HCT116 (cell line): ENCODE results near the gene IL31RA. TPM values are rescaled to one million over a fixed set of nuclear protein-coding genes. Genes with fewer than 3 reads are reported as not detected.

ENCODE experiments used
- ATAC-seq: fragments of 200-7000 bp; cut with Tn5 transposase; 2 replicates; pipeline ENCODE4 v1.9.1; 2020; ENCODE audit warnings: mild to moderate bottlenecking, moderate library complexity
- BruUV-seq: library from RNA; stranded (reverse); fragments of 400-500 nt; replicated peaks from 2 replicates; lab custom pipeline; 2021; lab: Mats Ljungman, UMichigan
- CTCF ChIA-PET: fragments of 300-600 bp; sonication (Branson Sonifier 250); formaldehyde crosslinking; loops from one replicate; lab custom pipeline; 2021; ENCODE audit warnings: antibody characterized with exemption; lab: Charles Lee
- POLR2A ChIA-PET: fragments of 300-600, 350-600 bp; sonication (Branson Sonifier 250); formaldehyde crosslinking; loops from one replicate; lab custom pipeline; 2021; ENCODE audit warnings: antibody characterized with exemption; lab: Charles Lee
- RAD21 ChIA-PET, 2 experiments: fragments of 300-600 bp; sonication (Branson Sonifier 250); formaldehyde crosslinking; loops; one replicate each; lab custom pipeline; 2023; ENCODE audit warnings: low total read pairs in 2 of 2; ENCODE audit not compliant: uncharacterized antibody in 2 of 2, unreplicated experiment in 2 of 2, low non-redundant PET in 1 of 2; lab: Charles Lee
- DNase-seq: peaks from one replicate; pipeline ENCODE4 v3.0.0-alpha.2; 2010; ENCODE audit warnings: low read depth, low spot score
- H2AFZ ChIP-seq: fragments of 200-600 bp; shearing (Covaris generic), sonication (generic); 2 replicates; pipeline ENCODE4 v1.6.1; 2017; ENCODE audit warnings: low read depth, mixed run types, mixed read lengths, antibody characterized with exemption, low read length; ENCODE audit not compliant: poor library complexity, severe bottlenecking
- H3K27ac ChIP-seq: 2 replicates; pipeline ENCODE4 v1.5.1; 2012; ENCODE audit warnings: low read depth, low read length
- H3K27me3 ChIP-seq: fragments of 200-600 bp; sonication (generic); 2 replicates; pipeline ENCODE4 v1.6.1; 2016; ENCODE audit warnings: mixed run types, low read length, mixed read lengths; ENCODE audit not compliant: insufficient read depth
- H3K36me3 ChIP-seq, 2 experiments: fragments of 200-500 bp in 1 of 2; fragments of 200-600 bp in 1 of 2; sonication (Bioruptor generic) in 1 of 2; sonication (generic) in 1 of 2; 2 replicates each; pipeline versions ENCODE4 v1.5.1 to v1.6.1; 2014 to 2016; ENCODE audit warnings: low read length in 2 of 2, inconsistent platforms in 1 of 2, mixed read lengths in 1 of 2, mixed run types in 1 of 2; ENCODE audit not compliant: insufficient read depth in 2 of 2, control insufficient read depth in 1 of 2
- H3K4me1 ChIP-seq, 2 experiments: fragments of 200-600 bp in 1 of 2; sonication (generic) in 1 of 2; 2 replicates each; pipeline versions ENCODE4 v1.5.1 to v1.6.1; 2012 to 2017; ENCODE audit warnings: low read length in 2 of 2, inconsistent platforms in 1 of 2, mild to moderate bottlenecking in 1 of 2, mixed read lengths in 1 of 2, mixed run types in 1 of 2, moderate library complexity in 1 of 2; ENCODE audit not compliant: insufficient read depth in 2 of 2, control insufficient read depth in 1 of 2
- H3K4me2 ChIP-seq: fragments of 200-600 bp; sonication (generic); 2 replicates; pipeline ENCODE4 v1.6.1; 2017; ENCODE audit warnings: mixed run types, low read length, mixed read lengths
- H3K4me3 ChIP-seq, 2 experiments: fragments of 200-600 bp in 1 of 2; sonication (generic) in 1 of 2; replicated peaks in 1 of 2; 2 replicates each; pipeline ENCODE4 v1.5.1; 2011 to 2016; ENCODE audit warnings: low read length in 2 of 2, control low read depth in 1 of 2, low read depth in 1 of 2, mild to moderate bottlenecking in 1 of 2, mixed read lengths in 1 of 2, mixed run types in 1 of 2
- H3K79me2 ChIP-seq: fragments of 200-600 bp; sonication (generic); 2 replicates; pipeline ENCODE4 v1.6.1; 2017; ENCODE audit warnings: mild to moderate bottlenecking, mixed run types, low read length, moderate library complexity, mixed read lengths; ENCODE audit not compliant: insufficient read depth
- H3K9ac ChIP-seq: fragments of 200-600 bp; sonication (generic); 2 replicates; pipeline ENCODE4 v1.6.1; 2016; ENCODE audit warnings: low read length, mixed read lengths
- H3K9me2 ChIP-seq: fragments of 200-600 bp; sonication (generic), shearing (Covaris generic); 2 replicates; pipeline ENCODE4 v1.6.1; 2017; ENCODE audit warnings: mixed run types, mild to moderate bottlenecking, moderate library complexity; ENCODE audit not compliant: insufficient read depth
- H3K9me3 ChIP-seq, 2 experiments: fragments of 200-500 bp in 1 of 2; fragments of 200-600 bp in 1 of 2; sonication (Bioruptor generic) in 1 of 2; sonication (generic) in 1 of 2; 2 replicates each; pipeline ENCODE4 v1.6.1; 2014 to 2017; ENCODE audit warnings: low read length in 2 of 2, mixed read lengths in 2 of 2, inconsistent platforms in 1 of 2, low read depth in 1 of 2, mild to moderate bottlenecking in 1 of 2, mixed run types in 1 of 2, moderate library complexity in 1 of 2; ENCODE audit not compliant: control insufficient read depth in 1 of 2, insufficient read depth in 1 of 2
- H4K20me1 ChIP-seq: fragments of 200-600 bp; sonication (generic), shearing (Covaris generic); 2 replicates; pipeline ENCODE4 v1.6.1; 2017; ENCODE audit warnings: mixed run types, mild to moderate bottlenecking, moderate library complexity; ENCODE audit not compliant: insufficient read depth
- CBX3 ChIP-seq: IDR thresholded peaks from 2 replicates; pipeline ENCODE4 v1.6.1; 2012; ENCODE audit warnings: low read depth
- CEBPB ChIP-seq: IDR thresholded peaks from 2 replicates; pipeline ENCODE4 v1.6.1; 2012; ENCODE audit warnings: low read depth
- ELF1 ChIP-seq: IDR thresholded peaks from 2 replicates; pipeline ENCODE4 v1.6.1; 2012; ENCODE audit warnings: low read depth, borderline replicate concordance
- EZH2phosphoT487 ChIP-seq: fragments of 200-600 bp; IDR thresholded peaks from 2 replicates; pipeline ENCODE4 v1.6.1; 2018; ENCODE audit warnings: antibody characterized with exemption, borderline replicate concordance
- POLR2A ChIP-seq: IDR thresholded peaks from 2 replicates; pipeline ENCODE4 v1.7.0; 2011; ENCODE audit warnings: borderline replicate concordance; ENCODE audit not compliant: insufficient read depth, insufficient read length; ENCODE audit errors: extremely low read depth
- POLR2AphosphoS5 ChIP-seq: IDR thresholded peaks from 2 replicates; pipeline ENCODE4 v1.6.1; 2011; ENCODE audit warnings: mild to moderate bottlenecking, low read depth, low read length, moderate library complexity
- RAD21 ChIP-seq: IDR thresholded peaks from 2 replicates; pipeline ENCODE4 v1.6.1; 2012; ENCODE audit warnings: low read depth, mild to moderate bottlenecking
- SIN3A ChIP-seq: IDR thresholded peaks from 2 replicates; pipeline ENCODE4 v1.6.1; 2012; ENCODE audit warnings: low read depth
- SRF ChIP-seq: IDR thresholded peaks from 2 replicates; pipeline ENCODE4 v1.6.1; 2012; ENCODE audit warnings: low read depth
- TCF7L2 ChIP-seq: IDR thresholded peaks from 2 replicates; pipeline ENCODE4 v1.7.0; 2011; ENCODE audit warnings: borderline replicate concordance, inconsistent platforms; ENCODE audit not compliant: insufficient read depth, insufficient read length; ENCODE audit errors: extremely low read depth
- YY1 ChIP-seq: IDR thresholded peaks from 2 replicates; pipeline ENCODE4 v1.6.1; 2011; ENCODE audit warnings: low read length, low read depth, moderate library complexity, mild to moderate bottlenecking; ENCODE audit not compliant: insufficient replicate concordance; ENCODE audit errors: extremely low read depth
- intact Hi-C: fragments of 100-400 bp; cut with micrococcal nuclease; formaldehyde crosslinking; loops from 2 replicates; pipeline ENCODE4 v1.10.0; 2022
- total RNA-seq: library from RNA; stranded (reverse); gene quantifications from one replicate; pipeline ENCODE4 v1.2.1, GENCODE V29; 2021; ENCODE audit not compliant: unreplicated experiment
- TF ChIP-seq, protein P1 (sequence below): IDR thresholded peaks from 2 replicates; pipeline ENCODE4 v1.6.1; 2012; ENCODE audit warnings: low read depth
- TF ChIP-seq, protein P2 (sequence below): IDR thresholded peaks from 2 replicates; pipeline ENCODE4 v1.6.1; 2012
- TF ChIP-seq, protein P3 (sequence below), 3 experiments: fragments of 200-600 bp in 1 of 3; sonication (generic) in 1 of 3; IDR thresholded peaks in 2 of 3; conservative IDR thresholded peaks in 1 of 3; 2 replicates each; pipeline ENCODE4 v1.5.1; 2012 to 2017; ENCODE audit warnings: low read depth in 2 of 3, low read length in 2 of 3, antibody characterized with exemption in 1 of 3, borderline replicate concordance in 1 of 3, control low read depth in 1 of 3, mild to moderate bottlenecking in 1 of 3, mixed read lengths in 1 of 3, mixed run types in 1 of 3, moderate library complexity in 1 of 3; ENCODE audit not compliant: insufficient read depth in 1 of 3
- TF ChIP-seq, protein P4 (sequence below): IDR thresholded peaks from 2 replicates; pipeline ENCODE4 v1.6.1; 2011; ENCODE audit warnings: mild to moderate bottlenecking, low read length, moderate library complexity; ENCODE audit not compliant: insufficient replicate concordance; ENCODE audit errors: extremely low read depth
- TF ChIP-seq, protein P5 (sequence below): IDR thresholded peaks from 2 replicates; pipeline ENCODE4 v1.6.1; 2012

Gene IL31RA
- total RNA-seq, 1 experiment from 2014 or later, result 0.59 TPM

DNA sequence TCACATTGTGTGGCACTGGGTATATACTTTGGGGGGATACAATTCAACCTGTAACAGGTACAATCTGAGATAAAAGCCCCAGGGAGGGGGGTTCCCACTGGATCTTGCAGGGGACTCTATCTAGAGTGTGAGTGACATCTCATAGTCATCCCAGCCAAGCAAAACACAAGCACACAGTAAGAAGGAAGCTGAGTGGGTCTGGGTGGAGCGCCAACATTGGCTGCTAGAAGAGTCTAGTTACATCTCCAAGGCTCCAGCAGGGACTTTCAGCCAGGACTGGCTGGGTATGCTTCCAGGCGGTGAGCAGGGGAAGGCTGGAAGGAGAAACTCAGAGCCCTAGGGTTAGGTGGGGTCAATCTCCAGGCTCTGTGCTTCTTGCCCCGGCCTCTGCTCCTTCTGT is 53.0 kb downstream of the IL31RA start:
- Histone ChIP-seq H3K27ac (no peak overlapping the region), H3K4me1 (peaks cover 0 to 14% of the 10 kb centered on the region in 2 experiments; a peak in 2 of 4 replicates), H3K4me3 (no peak overlapping the region), H4K20me1 (no peaks in the 10 kb centered on the region), H3K4me2 (no peak overlapping the region), H3K9me2 (no peaks in the 10 kb centered on the region), H2AFZ (no peak overlapping the region), H3K9ac (no peak overlapping the region), H3K36me3 (no peaks in the 10 kb centered on the region), H3K79me2 (no peaks in the 10 kb centered on the region), H3K27me3 (no peaks in the 10 kb centered on the region), H3K9me3 (no peaks in the 10 kb centered on the region)
- CTCF ChIA-PET, result no interaction called here
- TF ChIP-seq YY1, result no peak
- TF ChIP-seq SIN3A, result no peak
- no peak for TF ChIP-seq TCF7L2
- TF ChIP-seq CBX3, result no peak
- no peak for TF ChIP-seq SRF
- TF ChIP-seq POLR2A, result no peak
- no peak for TF ChIP-seq RAD21
- TF ChIP-seq, protein P1, sequence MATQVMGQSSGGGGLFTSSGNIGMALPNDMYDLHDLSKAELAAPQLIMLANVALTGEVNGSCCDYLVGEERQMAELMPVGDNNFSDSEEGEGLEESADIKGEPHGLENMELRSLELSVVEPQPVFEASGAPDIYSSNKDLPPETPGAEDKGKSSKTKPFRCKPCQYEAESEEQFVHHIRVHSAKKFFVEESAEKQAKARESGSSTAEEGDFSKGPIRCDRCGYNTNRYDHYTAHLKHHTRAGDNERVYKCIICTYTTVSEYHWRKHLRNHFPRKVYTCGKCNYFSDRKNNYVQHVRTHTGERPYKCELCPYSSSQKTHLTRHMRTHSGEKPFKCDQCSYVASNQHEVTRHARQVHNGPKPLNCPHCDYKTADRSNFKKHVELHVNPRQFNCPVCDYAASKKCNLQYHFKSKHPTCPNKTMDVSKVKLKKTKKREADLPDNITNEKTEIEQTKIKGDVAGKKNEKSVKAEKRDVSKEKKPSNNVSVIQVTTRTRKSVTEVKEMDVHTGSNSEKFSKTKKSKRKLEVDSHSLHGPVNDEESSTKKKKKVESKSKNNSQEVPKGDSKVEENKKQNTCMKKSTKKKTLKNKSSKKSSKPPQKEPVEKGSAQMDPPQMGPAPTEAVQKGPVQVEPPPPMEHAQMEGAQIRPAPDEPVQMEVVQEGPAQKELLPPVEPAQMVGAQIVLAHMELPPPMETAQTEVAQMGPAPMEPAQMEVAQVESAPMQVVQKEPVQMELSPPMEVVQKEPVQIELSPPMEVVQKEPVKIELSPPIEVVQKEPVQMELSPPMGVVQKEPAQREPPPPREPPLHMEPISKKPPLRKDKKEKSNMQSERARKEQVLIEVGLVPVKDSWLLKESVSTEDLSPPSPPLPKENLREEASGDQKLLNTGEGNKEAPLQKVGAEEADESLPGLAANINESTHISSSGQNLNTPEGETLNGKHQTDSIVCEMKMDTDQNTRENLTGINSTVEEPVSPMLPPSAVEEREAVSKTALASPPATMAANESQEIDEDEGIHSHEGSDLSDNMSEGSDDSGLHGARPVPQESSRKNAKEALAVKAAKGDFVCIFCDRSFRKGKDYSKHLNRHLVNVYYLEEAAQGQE, result no peak
- no peak for TF ChIP-seq CEBPB
- TF ChIP-seq, protein P2, sequence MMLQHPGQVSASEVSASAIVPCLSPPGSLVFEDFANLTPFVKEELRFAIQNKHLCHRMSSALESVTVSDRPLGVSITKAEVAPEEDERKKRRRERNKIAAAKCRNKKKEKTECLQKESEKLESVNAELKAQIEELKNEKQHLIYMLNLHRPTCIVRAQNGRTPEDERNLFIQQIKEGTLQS, result no peak
- no peak for TF ChIP-seq POLR2AphosphoS5
- TF ChIP-seq, protein P3, sequence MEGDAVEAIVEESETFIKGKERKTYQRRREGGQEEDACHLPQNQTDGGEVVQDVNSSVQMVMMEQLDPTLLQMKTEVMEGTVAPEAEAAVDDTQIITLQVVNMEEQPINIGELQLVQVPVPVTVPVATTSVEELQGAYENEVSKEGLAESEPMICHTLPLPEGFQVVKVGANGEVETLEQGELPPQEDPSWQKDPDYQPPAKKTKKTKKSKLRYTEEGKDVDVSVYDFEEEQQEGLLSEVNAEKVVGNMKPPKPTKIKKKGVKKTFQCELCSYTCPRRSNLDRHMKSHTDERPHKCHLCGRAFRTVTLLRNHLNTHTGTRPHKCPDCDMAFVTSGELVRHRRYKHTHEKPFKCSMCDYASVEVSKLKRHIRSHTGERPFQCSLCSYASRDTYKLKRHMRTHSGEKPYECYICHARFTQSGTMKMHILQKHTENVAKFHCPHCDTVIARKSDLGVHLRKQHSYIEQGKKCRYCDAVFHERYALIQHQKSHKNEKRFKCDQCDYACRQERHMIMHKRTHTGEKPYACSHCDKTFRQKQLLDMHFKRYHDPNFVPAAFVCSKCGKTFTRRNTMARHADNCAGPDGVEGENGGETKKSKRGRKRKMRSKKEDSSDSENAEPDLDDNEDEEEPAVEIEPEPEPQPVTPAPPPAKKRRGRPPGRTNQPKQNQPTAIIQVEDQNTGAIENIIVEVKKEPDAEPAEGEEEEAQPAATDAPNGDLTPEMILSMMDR (IDR thresholded peaks at IDR 0.05 in 2 of 3, conservative IDR thresholded peaks at IDR 0.05 in 1 of 3; ENCODE audit: borderline replicate concordance in 1 of 3, insufficient read depth in 1 of 3, low read depth in 2 of 3, low read length in 2 of 3), result no peak
- no peak for TF ChIP-seq EZH2phosphoT487
- TF ChIP-seq, protein P4, sequence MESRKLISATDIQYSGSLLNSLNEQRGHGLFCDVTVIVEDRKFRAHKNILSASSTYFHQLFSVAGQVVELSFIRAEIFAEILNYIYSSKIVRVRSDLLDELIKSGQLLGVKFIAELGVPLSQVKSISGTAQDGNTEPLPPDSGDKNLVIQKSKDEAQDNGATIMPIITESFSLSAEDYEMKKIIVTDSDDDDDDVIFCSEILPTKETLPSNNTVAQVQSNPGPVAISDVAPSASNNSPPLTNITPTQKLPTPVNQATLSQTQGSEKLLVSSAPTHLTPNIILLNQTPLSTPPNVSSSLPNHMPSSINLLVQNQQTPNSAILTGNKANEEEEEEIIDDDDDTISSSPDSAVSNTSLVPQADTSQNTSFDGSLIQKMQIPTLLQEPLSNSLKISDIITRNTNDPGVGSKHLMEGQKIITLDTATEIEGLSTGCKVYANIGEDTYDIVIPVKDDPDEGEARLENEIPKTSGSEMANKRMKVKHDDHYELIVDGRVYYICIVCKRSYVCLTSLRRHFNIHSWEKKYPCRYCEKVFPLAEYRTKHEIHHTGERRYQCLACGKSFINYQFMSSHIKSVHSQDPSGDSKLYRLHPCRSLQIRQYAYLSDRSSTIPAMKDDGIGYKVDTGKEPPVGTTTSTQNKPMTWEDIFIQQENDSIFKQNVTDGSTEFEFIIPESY, result no peak
- no peak for TF ChIP-seq ELF1
- TF ChIP-seq, protein P5, sequence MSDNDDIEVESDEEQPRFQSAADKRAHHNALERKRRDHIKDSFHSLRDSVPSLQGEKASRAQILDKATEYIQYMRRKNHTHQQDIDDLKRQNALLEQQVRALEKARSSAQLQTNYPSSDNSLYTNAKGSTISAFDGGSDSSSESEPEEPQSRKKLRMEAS, result no peak
- intact Hi-C loops, result no loop called here
- DNase-seq (no peak), ATAC-seq (no peak)
- BruUV-seq, result no TSS peak
- POLR2A ChIA-PET, result no interaction called here
- RAD21 ChIA-PET, result no interaction called here
